MCF 10A (cell line): Measurements from ENCODE around the gene SIAE. TPM values are rescaled to one million over a fixed set of nuclear protein-coding genes. Genes with fewer than 3 reads are reported as not detected.

Experiments used
- BruUV-seq: library from RNA; stranded (reverse); fragments of 400-500 nt; replicated peaks from 2 replicates; lab custom pipeline; 2021; lab: Mats Ljungman, UMichigan
- CTCF ChIA-PET: fragments of 300-600 bp; sonication (Branson Sonifier 250); formaldehyde crosslinking; extraction: SDS; loops from one replicate; lab custom pipeline; 2021; ENCODE audit warnings: antibody characterized with exemption, inconsistent platforms; lab: Yijun Ruan, JAX
- POLR2A ChIA-PET: fragments of 300-600, 350-650 bp; sonication (Branson Sonifier 250); formaldehyde crosslinking; extraction: SDS; loops from one replicate; lab custom pipeline; 2020; ENCODE audit warnings: antibody characterized with exemption, inconsistent platforms; lab: Yijun Ruan, JAX
- DNase-seq: peaks from one replicate; pipeline ENCODE4 v3.0.0-alpha.2; 2018; ENCODE audit not compliant: unreplicated experiment
- H3K27ac Mint-ChIP-seq: one replicate; pipeline ENCODE4 v1.8.0; 2022; ENCODE audit warnings: mild to moderate bottlenecking, low read depth, mixed read lengths; ENCODE audit not compliant: unreplicated experiment
- H3K27me3 Mint-ChIP-seq: one replicate; pipeline ENCODE4 v1.8.0; 2022; ENCODE audit warnings: mixed read lengths; ENCODE audit not compliant: insufficient read depth, unreplicated experiment
- H3K36me3 Mint-ChIP-seq: one replicate; pipeline ENCODE4 v1.8.0; 2022; ENCODE audit warnings: mild to moderate bottlenecking, moderate library complexity, mixed read lengths; ENCODE audit not compliant: insufficient read depth, unreplicated experiment
- H3K4me1 Mint-ChIP-seq: one replicate; pipeline ENCODE4 v1.8.0; 2022; ENCODE audit warnings: mixed read lengths; ENCODE audit not compliant: insufficient read depth, unreplicated experiment
- H3K4me3 Mint-ChIP-seq: one replicate; pipeline ENCODE4 v1.8.0; 2022; ENCODE audit warnings: mild to moderate bottlenecking, moderate library complexity, mixed read lengths; ENCODE audit not compliant: unreplicated experiment
- H3K9me3 Mint-ChIP-seq: one replicate; pipeline ENCODE4 v1.8.0; 2022; ENCODE audit warnings: mixed read lengths; ENCODE audit not compliant: unreplicated experiment
- intact Hi-C: fragments of 100-400 bp; cut with micrococcal nuclease; formaldehyde crosslinking; loops from 2 replicates; pipeline ENCODE4 v1.14.1; 2022
- total RNA-seq: library from RNA; stranded (reverse); gene quantifications from 2 replicates; pipeline ENCODE4 v1.2.3, GENCODE V29; 2022
- TF ChIP-seq, protein P1 (sequence below): fragments of 200-600 bp; IDR thresholded peaks from one replicate; pipeline ENCODE4 v1.8.0; 2022; ENCODE audit warnings: antibody characterized with exemption, mild to moderate bottlenecking; ENCODE audit not compliant: unreplicated experiment

SIAE gene
- total RNA-seq, 1 experiment from 2014 or later, result 21.7 TPM

DNA sequence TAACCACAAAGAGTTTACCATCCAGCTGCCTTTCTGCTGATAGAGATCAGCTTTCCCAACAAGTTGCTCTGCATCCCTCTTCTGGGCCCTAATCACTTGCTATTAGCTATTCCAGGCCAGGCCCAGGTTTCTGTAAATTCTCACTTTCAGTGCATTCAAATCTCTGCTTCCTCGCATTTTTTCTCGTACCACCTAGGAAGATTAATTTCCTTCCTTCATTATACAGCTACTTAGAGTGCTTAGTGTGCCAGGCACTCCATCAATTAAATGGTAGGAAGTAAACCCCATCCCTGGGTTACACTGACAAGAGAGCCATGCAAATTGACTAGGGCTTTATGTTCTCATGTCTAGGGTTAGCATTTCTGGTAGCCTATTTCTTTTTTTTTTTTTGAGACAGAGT is 9.7 kb downstream of the SIAE start:
- Mint-ChIP-seq H3K27ac (no peak overlapping the region), H3K4me3 (no peak overlapping the region), H3K36me3 (peaks cover 12% of the 10 kb centered on the region), H3K27me3 (no peaks in the 10 kb centered on the region), H3K9me3 (no peaks in the 10 kb centered on the region), H3K4me1 (no peaks in the 10 kb centered on the region)
- TF ChIP-seq, protein P1, sequence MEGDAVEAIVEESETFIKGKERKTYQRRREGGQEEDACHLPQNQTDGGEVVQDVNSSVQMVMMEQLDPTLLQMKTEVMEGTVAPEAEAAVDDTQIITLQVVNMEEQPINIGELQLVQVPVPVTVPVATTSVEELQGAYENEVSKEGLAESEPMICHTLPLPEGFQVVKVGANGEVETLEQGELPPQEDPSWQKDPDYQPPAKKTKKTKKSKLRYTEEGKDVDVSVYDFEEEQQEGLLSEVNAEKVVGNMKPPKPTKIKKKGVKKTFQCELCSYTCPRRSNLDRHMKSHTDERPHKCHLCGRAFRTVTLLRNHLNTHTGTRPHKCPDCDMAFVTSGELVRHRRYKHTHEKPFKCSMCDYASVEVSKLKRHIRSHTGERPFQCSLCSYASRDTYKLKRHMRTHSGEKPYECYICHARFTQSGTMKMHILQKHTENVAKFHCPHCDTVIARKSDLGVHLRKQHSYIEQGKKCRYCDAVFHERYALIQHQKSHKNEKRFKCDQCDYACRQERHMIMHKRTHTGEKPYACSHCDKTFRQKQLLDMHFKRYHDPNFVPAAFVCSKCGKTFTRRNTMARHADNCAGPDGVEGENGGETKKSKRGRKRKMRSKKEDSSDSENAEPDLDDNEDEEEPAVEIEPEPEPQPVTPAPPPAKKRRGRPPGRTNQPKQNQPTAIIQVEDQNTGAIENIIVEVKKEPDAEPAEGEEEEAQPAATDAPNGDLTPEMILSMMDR, result no peak
- intact Hi-C loops, result no loop called here
- no TSS peak for BruUV-seq
- POLR2A ChIA-PET, result interaction anchor here (1.9 kb wide), 1 partner anchor 135 kb away, joined by 4 read pairs; no protein-coding TSS in a partner anchor
- CTCF ChIA-PET, result interaction anchor here (0.5 to 2.7 kb wide), 13 partner anchors 9 to 238 kb away, joined by 3 to 14 read pairs (median 5); partner anchors contain the start of genes SIAE and SPA17
- DNase-seq, result no peak

GRCh38 chr11:124662106-124662505 is 11.4 kb downstream of the SIAE start:
- H3K9me3 Mint-ChIP-seq, result no peaks in the 10 kb centered on the region
- CTCF ChIA-PET, result interaction anchor here (1.1 to 2.3 kb wide), 6 partner anchors 17 to 176 kb away, joined by 3 to 8 read pairs (median 6); no protein-coding TSS in a partner anchor
- no peak overlapping the region for H3K4me3 Mint-ChIP-seq

GRCh38 chr11:124661553-124661952 is 12.0 kb downstream of the SIAE start:
- no peak for DNase-seq
- H3K4me1 Mint-ChIP-seq, result no peaks in the 10 kb centered on the region
- TF ChIP-seq, protein P1, result no peak
- no TSS peak for BruUV-seq
- CTCF ChIA-PET, result interaction anchor here (0.6 to 1.8 kb wide), 7 partner anchors 7 to 198 kb away, joined by 3 to 10 read pairs (median 5); no protein-coding TSS in a partner anchor
- no peak overlapping the region for H3K27ac Mint-ChIP-seq
- POLR2A ChIA-PET, result interaction anchor here (0.5 to 1.0 kb wide), 4 partner anchors 11 to 990 kb away, joined by 3 to 4 read pairs (median 4); no protein-coding TSS in a partner anchor
- no peak overlapping the region for H3K4me3 Mint-ChIP-seq
- intact Hi-C loops, result no loop called here
- H3K36me3 Mint-ChIP-seq, result peaks cover 12% of the 10 kb centered on the region
- H3K27me3 Mint-ChIP-seq, result no peaks in the 10 kb centered on the region
- H3K9me3 Mint-ChIP-seq, result no peaks in the 10 kb centered on the region

More at GRCh38 chr11:124662106-124662505, 11.4 kb downstream of the SIAE start:
- H3K27ac Mint-ChIP-seq, result no peak overlapping the region
- no peaks in the 10 kb centered on the region for H3K27me3 Mint-ChIP-seq
- TF ChIP-seq, protein P1, result no peak
- intact Hi-C loops, result no loop called here
- no TSS peak for BruUV-seq
- H3K36me3 Mint-ChIP-seq, result peaks cover 12% of the 10 kb centered on the region
- no peak for DNase-seq
- H3K4me1 Mint-ChIP-seq, result no peaks in the 10 kb centered on the region
- POLR2A ChIA-PET, result interaction anchor here (0.6 to 1.0 kb wide), 3 partner anchors 12 to 132 kb away, joined by 3 to 4 read pairs (median 3); no protein-coding TSS in a partner anchor

DNA sequence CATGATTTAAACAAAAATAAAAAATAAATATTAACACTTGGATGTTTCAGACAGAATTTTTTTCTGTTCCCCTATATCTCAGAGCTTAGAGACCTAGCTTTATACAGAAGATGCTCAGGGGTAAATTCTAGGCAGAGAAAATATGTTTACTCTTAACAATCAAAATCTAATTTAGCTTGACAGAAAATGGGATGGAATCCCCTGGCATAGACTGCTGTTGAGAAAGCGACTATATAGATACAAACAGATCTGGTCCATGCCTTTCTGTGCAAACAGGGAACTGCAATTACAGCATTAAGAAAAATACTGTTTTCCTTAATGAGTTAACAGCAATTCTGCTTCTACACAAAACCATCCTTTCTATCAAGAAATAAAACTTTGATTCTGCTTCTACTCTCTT is 14.6 kb downstream of the SIAE start:
- Mint-ChIP-seq H3K36me3 (peaks cover 6% of the 10 kb centered on the region), H3K4me1 (no peaks in the 10 kb centered on the region), H3K4me3 (no peak overlapping the region), H3K9me3 (no peaks in the 10 kb centered on the region), H3K27me3 (no peaks in the 10 kb centered on the region), H3K27ac (no peak overlapping the region)
- intact Hi-C loops, result no loop called here
- DNase-seq, result no peak
- BruUV-seq, result no TSS peak
- ChIA-PET POLR2A (no interaction called here), CTCF (interaction anchor here (1.0 to 1.1 kb wide), 2 partner anchors 16 to 134 kb away, joined by 3 read pairs; no protein-coding TSS in a partner anchor)
- TF ChIP-seq, protein P1, result no peak
